ENCODE results near the gene MSI2.

MSI2 gene

GRCh38 chr17:57600074-57600473 is 343.8 kb downstream of the MSI2 start:
- no peak for DNase-seq (ENCODE audit: low read depth)

- no peak for DNase-seq (ENCODE audit: low read depth)
These were observed 344.9 kb downstream of the MSI2 start for GRCh38 chr17:57601143-57601735.

- no peak for DNase-seq (ENCODE audit: low read depth)
These were observed 346.6 kb downstream of the MSI2 start for GRCh38 chr17:57602896-57603295.

GRCh38 chr17:57603546-57603945 is 347.2 kb downstream of the MSI2 start:
- DNase-seq (ENCODE audit: low read depth), result no peak

- DNase-seq (ENCODE audit: low read depth), result no peak
These were observed 347.7 kb downstream of the MSI2 start for GRCh38 chr17:57603978-57604377.

GRCh38 chr17:57604771-57605674 is 348.7 kb downstream of the MSI2 start:
- no peak for DNase-seq (ENCODE audit: low read depth)

GRCh38 chr17:57605675-57606105 is 349.4 kb downstream of the MSI2 start:
- no peak for DNase-seq (ENCODE audit: low read depth)

GRCh38 chr17:57606111-57606875 is 350.0 kb downstream of the MSI2 start:
- no peak for DNase-seq (ENCODE audit: low read depth)

GRCh38 chr17:57607553-57608120 is 351.3 kb downstream of the MSI2 start:
- DNase-seq (ENCODE audit: low read depth), result no peak

GRCh38 chr17:57608369-57609124 is 352.2 kb downstream of the MSI2 start:
- no peak for DNase-seq (ENCODE audit: low read depth)

- no peak for DNase-seq (ENCODE audit: low read depth)
These were observed 353.0 kb downstream of the MSI2 start for GRCh38 chr17:57609125-57609877.

GRCh38 chr17:57609878-57610270 is 353.6 kb downstream of the MSI2 start:
- no peak for DNase-seq (ENCODE audit: low read depth)

GRCh38 chr17:57612202-57613071 is 356.1 kb downstream of the MSI2 start:
- DNase-seq (ENCODE audit: low read depth), result no peak

GRCh38 chr17:57614742-57615141 is 358.4 kb downstream of the MSI2 start:
- no peak for DNase-seq (ENCODE audit: low read depth)

- no peak for DNase-seq (ENCODE audit: low read depth)
These were observed 359.8 kb downstream of the MSI2 start for GRCh38 chr17:57615836-57616757.

- DNase-seq (ENCODE audit: low read depth), result no peak
These were observed 360.9 kb downstream of the MSI2 start for GRCh38 chr17:57617218-57617617.

GRCh38 chr17:57619061-57619937 is 363.0 kb downstream of the MSI2 start:
- no peak for DNase-seq (ENCODE audit: low read depth)

- DNase-seq (ENCODE audit: low read depth), result no peak
These were observed 364.3 kb downstream of the MSI2 start for GRCh38 chr17:57620576-57620975.
